Psoas muscle (tissue), 8 donors: ENCODE data around the gene TMTC4. TPM values are rescaled to one million over a fixed set of nuclear protein-coding genes. Genes with fewer than 3 reads are reported as not detected.

Source experiments
- ATAC-seq, 4 donors: fragments of 200-7000 bp; cut with Tn5 transposase; one replicate each; pipeline ENCODE4 v1.9.1; 2020; ENCODE audit warnings: moderate library complexity in 3 of 4, mild to moderate bottlenecking in 2 of 4
- DNase-seq, 2 donors: peaks; one replicate each; pipeline ENCODE4 v3.0.0-alpha.2; 2020
- H3K27ac ChIP-seq: fragments of 200-600 bp; one replicate; pipeline ENCODE4 v1.8.0; 2022
- H3K27me3 ChIP-seq, 3 donors: fragments of 200-600 bp in 1 of 3; one replicate each; pipeline versions ENCODE4 v1.6.1 to v1.8.0; 2013 to 2022; ENCODE audit warnings: low read length in 2 of 3, mild to moderate bottlenecking in 2 of 3, moderate library complexity in 1 of 3; ENCODE audit not compliant: insufficient read depth in 3 of 3
- H3K36me3 ChIP-seq, 2 donors: fragments of 200-600 bp in 1 of 2; one replicate each; pipeline versions ENCODE4 v1.6.1 to v1.8.0; 2013 to 2022; ENCODE audit warnings: low read depth in 1 of 2, mild to moderate bottlenecking in 1 of 2, moderate library complexity in 1 of 2; ENCODE audit not compliant: insufficient read depth in 1 of 2
- H3K4me1 ChIP-seq: fragments of 200-600 bp; one replicate; pipeline ENCODE4 v1.8.0; 2022
- H3K4me3 ChIP-seq: fragments of 200-600 bp; one replicate; pipeline ENCODE4 v1.8.0; 2022; ENCODE audit warnings: mild to moderate bottlenecking
- H3K9me3 ChIP-seq: fragments of 200-600 bp; one replicate; pipeline ENCODE4 v1.8.0; 2022
- CTCF ChIP-seq: fragments of 200-600 bp; IDR thresholded peaks from one replicate; pipeline ENCODE4 v1.8.0; 2022; ENCODE audit warnings: antibody characterized with exemption
- WGBS, 3 donors: extraction: QIAGEN DNeasy Blood & Tissue Kit; methylation state at CpG; one replicate each; pipeline versions ENCODE4 v1.1.6 to v1.1.7; 2013; 5-methylcytosine and 5-hydroxymethylcytosine counted together
- intact Hi-C, 2 donors: fragments of 100-400 bp; cut with DNase I; formaldehyde crosslinking; loops; one replicate each; pipeline versions ENCODE4 v1.11.0 to v1.14.2; 2022
- polyA plus RNA-seq, 3 donors: library from polyadenylated mRNA; stranded (reverse); fragments of 200-250 nt; gene quantifications; one replicate each; pipeline ENCODE4 v1.2.3, GENCODE V29; 2013
- total RNA-seq, 4 donors: library from RNA; stranded (reverse); fragmentation: NEBNext Ultra II Directional in 2 of 4; extraction: Animal tissue kit (Norgen Biotek cat#: 25700) in 2 of 4; gene quantifications; one replicate each; pipeline versions ENCODE4 v1.2.1 to v1.2.4, GENCODE V29; 2021 to 2023
- donor health status: healthy with polysubstance abuse.
- donor health status: DM: no; HTN: no; CAD: no; lungs with moderate emphysema.
- donor health status: Bipolar disorder and iron deficiency.
- donor health status: healthy.
- donor health status: DM: yes; HTN: yes; CAD: no.
- donor health status: DM: no; HTN: no; CAD: no.
- donor health status: DM: no; HTN: no; CAD: no.
- donor health status: DM: yes; HTN: yes; CAD: no.

TMTC4 gene
- total and polyA plus RNA-seq, 7 donors: 3.6 to 10.1 (median 6.9) TPM

- intact Hi-C loops: loop anchor here in 1 of 2 donors (2.0 kb wide), 1 partner anchor 24 kb away; no protein-coding TSS in a partner anchor
- no peak for TF ChIP-seq CTCF
- DNase-seq (no peak), ATAC-seq (no peak)
- peaks cover 8% of the 10 kb centered on the region for H3K4me1 ChIP-seq
- WGBS, 3 donors: 80 to 96% (median 95%) methylated on average over 4 of the region's 4 CpGs
- H3K27me3 ChIP-seq: no peaks in the 10 kb centered on the region
- H3K4me3 ChIP-seq: no peak overlapping the region
- H3K9me3 ChIP-seq: no peaks in the 10 kb centered on the region
- no peak overlapping the region for H3K27ac ChIP-seq
- peaks cover 0 to 4% of the 10 kb centered on the region in 2 donors for H3K36me3 ChIP-seq
These were observed 26.2 kb downstream of the TMTC4 start for GRCh38 chr13:100648354-100648753.

DNA sequence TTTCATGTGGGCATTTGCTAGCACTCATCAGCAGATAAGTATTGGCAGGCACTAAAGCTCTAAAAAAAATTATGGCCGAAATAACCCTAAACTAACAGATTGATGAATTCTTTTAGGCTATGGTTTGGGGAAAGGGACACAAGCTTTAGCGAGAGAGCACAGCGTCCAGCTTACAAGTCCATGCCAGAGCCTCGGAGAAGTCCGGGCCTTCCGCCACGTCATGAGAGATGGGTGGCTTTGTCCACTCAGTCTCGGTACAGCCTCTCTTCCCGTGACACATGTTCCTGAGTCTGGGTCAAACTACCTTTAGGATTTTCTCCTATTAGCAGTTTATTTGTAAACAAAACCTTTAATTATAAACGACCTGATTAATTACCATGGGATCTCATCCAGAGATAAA lies 27.7 kb downstream of the TMTC4 start:
- Histone ChIP-seq H3K27ac (no peak overlapping the region), H3K36me3 (peaks cover 0 to 3% of the 10 kb centered on the region in 2 donors), H3K4me3 (no peak overlapping the region), H3K9me3 (no peaks in the 10 kb centered on the region), H3K27me3 (no peaks in the 10 kb centered on the region), H3K4me1 (peaks cover 8% of the 10 kb centered on the region)
- TF ChIP-seq CTCF: no peak
- 89 to 95% (median 93%) methylated on average over 10 of the region's 10 CpGs for WGBS, 3 donors
- no peak for ATAC-seq
- intact Hi-C loops: no loop called here
- DNase-seq: no peak

DNA sequence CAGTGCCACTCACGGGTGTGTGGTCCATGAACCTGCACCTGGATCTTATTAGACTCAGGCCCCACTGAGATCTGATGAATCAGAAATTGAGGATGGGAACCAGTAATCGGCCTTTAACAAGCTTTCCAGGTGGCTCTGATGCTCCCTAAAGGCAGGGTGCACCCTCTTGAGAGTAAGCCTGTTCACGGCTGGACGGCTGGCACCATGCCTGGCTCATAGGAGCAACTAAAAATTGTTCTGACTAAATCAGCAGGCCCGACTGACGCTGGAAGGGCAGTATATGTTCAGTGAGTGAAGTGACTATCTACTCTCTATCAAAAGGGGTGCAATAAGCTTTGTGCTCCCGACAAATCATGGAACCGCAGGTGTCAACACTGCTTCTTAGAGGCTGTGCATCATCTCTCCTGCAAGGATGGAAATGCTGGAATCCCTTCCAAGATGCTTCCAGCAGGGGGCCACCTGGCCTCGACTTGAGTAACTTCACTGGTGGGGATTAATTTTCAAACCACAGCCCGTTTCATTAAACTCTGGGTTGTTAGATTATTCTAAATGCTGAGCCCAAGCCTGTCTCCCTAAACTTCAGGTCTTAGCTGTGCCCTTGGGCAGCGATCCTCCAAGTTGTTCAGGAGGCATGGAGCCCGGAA lies 28.4 kb downstream of the TMTC4 start:
- Histone ChIP-seq H3K9me3 (no peaks in the 10 kb centered on the region), H3K27me3 (no peaks in the 10 kb centered on the region), H3K4me1 (peaks cover 8% of the 10 kb centered on the region), H3K4me3 (no peak overlapping the region), H3K27ac (no peak overlapping the region), H3K36me3 (peaks cover 0 to 10% of the 10 kb centered on the region in 2 donors)
- WGBS, 3 donors: 84 to 88% (median 85%) methylated on average over 12 of the region's 12 CpGs
- no peak for TF ChIP-seq CTCF
- intact Hi-C loops: no loop called here
- DNase-seq (no peak), ATAC-seq (no peak)

DNA sequence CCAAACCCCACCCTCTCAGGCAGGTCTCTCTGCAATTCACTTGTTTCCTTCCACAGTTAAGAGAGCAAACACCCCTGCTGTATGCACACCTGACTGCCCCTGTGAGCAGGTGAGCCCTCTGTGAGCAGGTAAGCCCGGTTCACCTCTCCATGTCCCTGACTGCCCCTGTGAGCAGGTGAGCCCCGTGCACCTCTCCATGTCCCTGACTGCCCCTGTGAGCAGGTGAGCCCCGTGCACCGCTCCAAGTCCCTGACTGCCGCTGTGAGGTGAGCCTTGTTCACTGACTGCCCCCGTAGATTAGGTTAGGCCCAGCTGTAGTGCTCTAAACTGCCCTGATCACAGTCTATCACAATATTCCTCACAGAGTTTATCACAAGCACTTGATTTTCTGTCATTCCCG lies 29.2 kb downstream of the TMTC4 start:
- DNase-seq (no peak), ATAC-seq (no peak)
- intact Hi-C loops: no loop called here
- H3K9me3 ChIP-seq: no peaks in the 10 kb centered on the region
- H3K4me3 ChIP-seq: no peak overlapping the region
- 95 to 100% (median 96%) methylated on average over 7 of the region's 7 CpGs for WGBS, 3 donors
- TF ChIP-seq CTCF: no peak
- no peaks in the 10 kb centered on the region for H3K27me3 ChIP-seq
- H3K27ac ChIP-seq: no peak overlapping the region
- H3K4me1 ChIP-seq: peaks cover 3% of the 10 kb centered on the region
- H3K36me3 ChIP-seq: peaks cover 0 to 10% of the 10 kb centered on the region in 2 donors

GRCh38 chr13:100644371-100644770 lies 30.2 kb downstream of the TMTC4 start:
- Histone ChIP-seq H3K4me3 (no peak overlapping the region), H3K4me1 (no peaks in the 10 kb centered on the region), H3K27me3 (no peaks in the 10 kb centered on the region), H3K27ac (no peak overlapping the region), H3K9me3 (no peaks in the 10 kb centered on the region), H3K36me3 (peaks cover 0 to 10% of the 10 kb centered on the region in 2 donors)
- WGBS, 3 donors: 79 to 90% (median 88%) methylated on average over 7 of the region's 7 CpGs
- DNase-seq (no peak), ATAC-seq (no peak)
- intact Hi-C loops: no loop called here
- no peak for TF ChIP-seq CTCF
